ENCODE data around the gene LGALS4.
"Not testable (repeated sequence)": the region's sequence is repeated elsewhere in the genome, so short reads cannot be mapped to it uniquely, and the experiment has no call there.

Gene LGALS4

DNA sequence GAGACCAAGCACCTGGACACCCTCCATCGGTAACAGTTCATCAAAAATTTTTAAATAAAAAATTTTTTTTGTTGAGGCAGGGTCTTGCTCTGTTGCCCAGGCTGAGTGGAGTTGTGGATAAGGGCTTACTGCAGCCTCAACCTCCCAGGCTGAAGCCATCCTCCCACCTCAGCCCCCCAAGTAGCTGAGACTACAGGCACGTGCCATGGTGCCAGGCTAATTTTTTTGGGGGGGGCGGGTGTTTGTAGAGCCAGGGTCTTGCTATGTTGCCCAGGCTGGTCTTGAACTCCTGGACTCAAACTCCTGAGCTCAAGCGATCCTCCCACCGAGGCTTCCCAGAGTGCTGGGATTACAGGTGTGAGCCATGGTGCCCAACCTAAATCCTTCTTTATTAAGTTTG lies 19.1 kb downstream of the LGALS4 start:
- Histone ChIP-seq H3K27ac (ENCODE audit: insufficient read depth, low read depth, low read length, poor library complexity, severe bottlenecking) (no peak overlapping the region), H3K36me3 (ENCODE audit: control insufficient read depth, insufficient read depth, low read length) (no peaks in the 10 kb centered on the region), H3K27me3 (ENCODE audit: control insufficient read depth, insufficient read depth, low read length, poor library complexity, severe bottlenecking) (no peaks in the 10 kb centered on the region), H3K4me3 (ENCODE audit: insufficient read depth, low read depth, low read length) (no peak overlapping the region), H3K9me3 (ENCODE audit: control insufficient read depth, low read length) (no peaks in the 10 kb centered on the region), H3K4me1 (ENCODE audit: control insufficient read depth, insufficient read depth, low read length) (no peaks in the 10 kb centered on the region)
- 91 to 96% methylated on average over 4 to 5 of the region's 5 CpGs for WGBS, 2 experiments

DNA sequence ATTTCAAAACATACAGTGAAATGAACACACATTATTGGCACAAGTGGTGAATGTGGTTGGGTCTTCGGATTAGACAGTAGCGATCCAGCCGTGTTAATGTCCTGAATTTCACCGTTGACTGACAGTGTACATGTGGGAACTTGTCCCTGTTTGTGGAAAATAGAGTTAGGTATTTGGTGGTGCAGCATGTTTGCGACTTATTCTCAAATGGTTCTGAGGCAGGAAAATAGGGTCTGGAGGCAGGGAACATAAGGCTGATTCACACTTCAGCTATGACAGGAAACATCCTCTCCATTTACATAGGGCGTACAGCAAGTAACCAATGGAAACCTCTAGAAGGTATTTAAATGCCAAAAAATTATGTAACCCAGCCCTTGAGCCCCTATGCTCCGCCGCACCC lies 19.6 kb downstream of the LGALS4 start:
- no peaks in the 10 kb centered on the region for H3K27me3 ChIP-seq (ENCODE audit: control insufficient read depth, insufficient read depth, low read length, poor library complexity, severe bottlenecking)
- no peak overlapping the region for H3K4me3 ChIP-seq (ENCODE audit: insufficient read depth, low read depth, low read length)
- WGBS, 2 experiments, result 82 to 84% methylated on average over 8 of the region's 8 CpGs
- no peaks in the 10 kb centered on the region for H3K9me3 ChIP-seq (ENCODE audit: control insufficient read depth, low read length)
- no peaks in the 10 kb centered on the region for H3K4me1 ChIP-seq (ENCODE audit: control insufficient read depth, insufficient read depth, low read length)
- H3K27ac ChIP-seq (ENCODE audit: insufficient read depth, low read depth, low read length, poor library complexity, severe bottlenecking), result no peak overlapping the region
- H3K36me3 ChIP-seq (ENCODE audit: control insufficient read depth, insufficient read depth, low read length), result no peaks in the 10 kb centered on the region

DNA sequence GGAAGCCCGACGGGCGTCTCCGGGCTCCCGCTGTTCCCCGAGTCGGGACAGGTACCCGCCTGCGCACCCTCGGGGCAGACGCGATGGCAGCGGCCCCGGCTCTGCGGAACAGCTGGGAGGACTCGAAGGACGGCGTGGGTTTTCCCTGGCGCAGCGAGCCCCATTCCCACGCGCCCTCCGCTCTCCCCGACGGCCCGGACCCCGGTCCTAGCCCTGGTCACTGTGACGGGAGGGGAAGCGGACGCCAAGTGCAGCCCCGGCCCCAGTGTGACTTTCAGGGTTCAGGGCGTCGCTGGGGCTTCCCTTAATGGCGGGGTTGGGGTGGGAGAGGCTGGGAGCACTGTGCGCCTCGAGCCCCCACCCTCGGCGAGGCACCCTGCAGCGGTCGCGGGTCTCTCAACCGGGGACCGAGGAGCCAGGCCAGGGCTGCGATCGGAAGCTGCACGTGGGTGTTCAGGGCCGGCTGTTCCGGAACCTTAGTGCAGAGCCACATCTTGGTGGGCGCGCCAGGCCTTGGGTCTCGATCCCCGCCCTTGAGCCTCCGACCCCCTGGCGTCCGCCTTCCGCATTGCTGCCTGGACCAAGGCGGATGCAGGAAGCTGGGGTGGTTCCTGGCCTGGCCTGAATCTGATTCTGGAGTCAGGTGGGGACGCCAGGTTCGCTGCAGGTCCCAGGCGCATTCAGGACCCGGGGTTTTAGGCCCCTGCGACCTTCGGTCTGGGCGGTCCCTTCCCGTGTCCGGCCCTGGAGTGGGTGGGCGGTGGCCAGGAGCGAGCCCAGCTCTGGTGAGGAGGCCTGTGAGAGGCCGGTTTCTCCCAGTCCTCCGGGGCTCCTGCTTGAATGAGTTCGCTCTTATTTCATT lies 20.3 kb downstream of the LGALS4 start:
- Histone ChIP-seq H3K4me1 (ENCODE audit: control insufficient read depth, insufficient read depth, low read length) (no peaks in the 10 kb centered on the region), H3K36me3 (ENCODE audit: control insufficient read depth, insufficient read depth, low read length) (no peaks in the 10 kb centered on the region), H3K4me3 (ENCODE audit: insufficient read depth, low read depth, low read length) (no peak overlapping the region), H3K27me3 (ENCODE audit: control insufficient read depth, insufficient read depth, low read length, poor library complexity, severe bottlenecking) (no peaks in the 10 kb centered on the region), H3K9me3 (ENCODE audit: control insufficient read depth, low read length) (no peaks in the 10 kb centered on the region), H3K27ac (ENCODE audit: insufficient read depth, low read depth, low read length, poor library complexity, severe bottlenecking) (no peak overlapping the region)
- 80 to 87% methylated on average over 63 to 65 of the region's 71 CpGs for WGBS, 2 experiments

DNA sequence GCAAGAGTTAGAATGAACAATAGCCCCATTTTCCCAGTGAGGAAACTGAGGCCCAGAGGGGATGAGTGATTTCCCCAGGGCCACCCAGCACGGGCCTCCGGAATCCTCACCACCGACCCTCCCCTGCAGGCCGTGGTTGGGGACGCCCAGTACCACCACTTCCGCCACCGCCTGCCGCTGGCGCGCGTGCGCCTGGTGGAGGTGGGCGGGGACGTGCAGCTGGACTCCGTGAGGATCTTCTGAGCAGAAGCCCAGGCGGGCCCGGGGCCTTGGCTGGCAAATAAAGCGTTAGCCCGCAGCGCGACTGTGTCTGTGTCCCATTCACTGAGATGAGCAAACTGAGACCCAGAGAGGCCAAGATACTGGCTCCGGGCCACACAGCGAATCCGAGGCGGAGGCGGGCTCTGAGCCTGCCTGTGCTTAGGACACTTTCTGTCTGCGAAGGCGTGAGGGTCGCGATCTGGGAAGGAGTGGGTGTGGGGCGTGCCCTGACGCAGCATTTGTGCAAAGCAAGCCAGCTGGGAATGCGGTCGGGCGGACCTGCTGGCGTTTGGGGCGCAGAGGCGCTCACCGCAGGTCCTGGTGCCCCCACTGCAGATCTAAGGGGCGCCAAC lies 21.2 kb downstream of the LGALS4 start:
- not testable (repeated sequence) for H3K4me3 ChIP-seq (ENCODE audit: insufficient read depth, low read depth, low read length); H3K36me3 ChIP-seq (ENCODE audit: control insufficient read depth, insufficient read depth, low read length); H3K9me3 ChIP-seq (ENCODE audit: control insufficient read depth, low read length); H3K27ac ChIP-seq (ENCODE audit: insufficient read depth, low read depth, low read length, poor library complexity, severe bottlenecking); H3K4me1 ChIP-seq (ENCODE audit: control insufficient read depth, insufficient read depth, low read length); H3K27me3 ChIP-seq (ENCODE audit: control insufficient read depth, insufficient read depth, low read length, poor library complexity, severe bottlenecking)
- WGBS, 2 experiments, result no CpG with 5 or more reads among the region's 40 CpGs

DNA sequence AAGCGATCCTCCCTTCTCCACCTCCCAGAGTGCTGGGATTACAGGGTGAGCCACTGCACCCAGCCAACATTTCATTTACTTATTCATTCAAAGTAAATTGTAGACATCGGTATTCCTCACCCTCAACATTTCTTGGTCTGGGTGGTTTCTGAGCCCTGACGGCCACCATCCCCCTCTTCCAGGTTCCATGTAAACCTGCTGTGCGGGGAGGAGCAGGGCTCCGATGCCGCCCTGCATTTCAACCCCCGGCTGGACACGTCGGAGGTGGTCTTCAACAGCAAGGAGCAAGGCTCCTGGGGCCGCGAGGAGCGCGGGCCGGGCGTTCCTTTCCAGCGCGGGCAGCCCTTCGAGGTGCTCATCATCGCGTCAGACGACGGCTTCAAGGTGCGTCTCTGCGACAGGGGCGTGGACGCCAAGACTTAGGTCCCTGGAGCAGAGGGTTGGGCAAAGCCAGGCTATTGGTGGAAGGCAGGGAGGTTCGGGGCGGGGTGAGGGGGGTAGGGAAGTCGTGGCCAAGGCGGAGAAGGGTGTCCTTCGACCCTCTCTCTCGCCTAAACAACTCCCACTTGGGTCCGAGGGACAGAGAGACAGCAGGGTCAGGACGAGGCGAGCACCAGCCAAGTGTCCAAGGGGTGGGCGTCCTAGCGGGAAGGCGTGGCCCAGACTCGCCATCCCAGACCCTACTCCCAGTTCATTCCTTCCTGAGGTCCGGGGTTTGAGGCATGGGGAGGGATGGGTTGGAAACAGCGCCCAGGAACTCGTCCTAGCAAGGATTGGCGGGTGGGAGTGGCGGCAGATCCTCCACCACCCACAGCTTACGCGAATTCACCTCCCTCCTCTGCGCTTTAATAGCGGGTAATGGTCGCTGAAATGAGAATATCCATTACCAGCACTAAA lies 22.0 kb downstream of the LGALS4 start:
- not testable (repeated sequence) for H3K27ac ChIP-seq (ENCODE audit: insufficient read depth, low read depth, low read length, poor library complexity, severe bottlenecking); H3K4me1 ChIP-seq (ENCODE audit: control insufficient read depth, insufficient read depth, low read length); H3K9me3 ChIP-seq (ENCODE audit: control insufficient read depth, low read length); H3K36me3 ChIP-seq (ENCODE audit: control insufficient read depth, insufficient read depth, low read length); H3K4me3 ChIP-seq (ENCODE audit: insufficient read depth, low read depth, low read length); H3K27me3 ChIP-seq (ENCODE audit: control insufficient read depth, insufficient read depth, low read length, poor library complexity, severe bottlenecking)
- WGBS, 2 experiments, result 76 to 87% methylated on average over 9 to 13 of the region's 49 CpGs

DNA sequence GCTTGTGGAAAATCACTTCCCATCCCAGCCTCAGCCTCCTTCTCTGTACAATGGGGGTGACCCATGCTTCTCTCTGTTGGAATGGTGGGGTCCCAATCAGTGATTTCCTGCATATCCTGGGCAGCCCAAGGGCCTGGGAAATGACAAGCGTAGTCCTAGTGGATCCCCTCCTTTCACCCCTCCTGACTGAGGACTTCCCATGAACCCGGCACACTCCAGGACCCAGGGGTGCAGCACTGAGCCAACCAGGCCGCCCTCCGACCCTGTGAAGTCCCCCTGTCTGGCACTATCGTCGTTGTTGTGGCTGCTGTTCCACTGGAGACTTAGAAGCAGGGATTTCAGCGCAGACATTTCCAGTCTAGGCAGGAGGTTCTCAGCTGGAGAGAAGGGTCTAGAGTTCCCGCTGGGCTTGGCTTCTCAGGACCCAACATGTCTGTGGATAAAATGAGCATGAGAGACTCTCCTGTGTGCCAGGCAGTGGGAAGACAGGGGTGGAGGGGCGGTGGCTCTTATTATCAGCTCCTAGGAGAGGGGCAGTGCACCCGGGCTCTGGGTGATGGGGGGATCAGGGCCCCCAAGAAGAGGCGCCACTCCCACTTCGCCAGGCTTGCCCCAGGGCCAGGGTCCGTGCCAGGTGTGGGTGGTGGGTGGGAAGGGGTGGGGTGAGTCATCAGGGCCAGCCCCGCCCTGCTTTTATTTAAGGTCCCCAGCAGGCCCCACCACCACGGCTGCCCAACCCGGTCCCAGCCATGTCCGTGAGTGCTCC lies 24.1 kb downstream of the LGALS4 start, which contains the start of gene LGALS7B:
Gene LGALS7B, plus strand, starts transcription at position 723 of the 766 bp plus-strand sequence. Its CDS starts 27 bp downstream, at position 750.
- Histone ChIP-seq H3K27ac (ENCODE audit: insufficient read depth, low read depth, low read length, poor library complexity, severe bottlenecking) (no peak within 1 kb of the TSS), H3K27me3 (ENCODE audit: control insufficient read depth, insufficient read depth, low read length, poor library complexity, severe bottlenecking) (no peaks in the 10 kb centered on the region), H3K9me3 (ENCODE audit: control insufficient read depth, low read length) (no peaks in the 10 kb centered on the region), H3K4me3 (ENCODE audit: insufficient read depth, low read depth, low read length) (no peak within 1 kb of the TSS), H3K4me1 (ENCODE audit: control insufficient read depth, insufficient read depth, low read length) (no peaks in the 10 kb centered on the region), H3K36me3 (ENCODE audit: control insufficient read depth, insufficient read depth, low read length) (no peaks in the 10 kb centered on the region)
- WGBS, 2 experiments, result 78 to 80% methylated on average over 9 to 10 of the region's 17 CpGs

DNA sequence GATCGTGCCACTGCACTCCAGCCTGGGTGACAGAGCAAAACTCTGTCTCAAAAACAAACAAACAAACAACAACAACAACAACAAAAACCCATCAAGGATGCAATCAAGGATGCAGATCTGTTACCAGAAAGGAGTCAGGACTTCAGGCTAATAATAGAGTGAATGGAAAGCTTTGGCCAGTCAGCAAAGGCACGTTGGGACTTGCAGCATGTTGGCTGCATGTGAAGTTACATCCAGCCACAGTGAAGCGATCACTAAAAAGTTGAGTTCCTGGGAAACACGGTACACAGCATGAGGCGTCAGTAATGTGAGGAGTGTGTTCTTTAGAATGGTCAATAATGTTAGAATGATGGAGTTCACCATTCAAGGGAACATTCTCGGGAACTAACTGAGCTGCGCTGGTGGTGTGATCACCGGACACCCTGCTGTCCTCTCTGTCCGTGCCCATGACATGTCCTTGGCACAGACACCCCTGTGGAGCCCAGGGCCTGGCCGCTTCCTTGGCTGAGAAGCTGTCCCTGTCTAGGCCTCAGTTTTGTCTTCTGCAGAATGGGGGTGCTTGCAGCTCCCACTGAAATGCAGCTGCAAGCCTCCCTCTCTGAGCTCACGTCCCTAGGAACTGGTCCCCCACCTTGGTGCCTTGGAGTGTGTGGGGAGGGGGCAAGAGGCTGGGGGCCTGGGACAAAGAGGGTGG lies 26.0 kb downstream of the LGALS4 start:
- H3K4me1 ChIP-seq (ENCODE audit: control insufficient read depth, insufficient read depth, low read length), result no peaks in the 10 kb centered on the region
- H3K4me3 ChIP-seq (ENCODE audit: insufficient read depth, low read depth, low read length), result no peak overlapping the region
- WGBS, 2 experiments, result 90% methylated on average over 11 of the region's 11 CpGs
- H3K9me3 ChIP-seq (ENCODE audit: control insufficient read depth, low read length), result no peaks in the 10 kb centered on the region
- H3K27me3 ChIP-seq (ENCODE audit: control insufficient read depth, insufficient read depth, low read length, poor library complexity, severe bottlenecking), result no peaks in the 10 kb centered on the region
- H3K36me3 ChIP-seq (ENCODE audit: control insufficient read depth, insufficient read depth, low read length), result no peaks in the 10 kb centered on the region
- H3K27ac ChIP-seq (ENCODE audit: insufficient read depth, low read depth, low read length, poor library complexity, severe bottlenecking), result no peak overlapping the region

DNA sequence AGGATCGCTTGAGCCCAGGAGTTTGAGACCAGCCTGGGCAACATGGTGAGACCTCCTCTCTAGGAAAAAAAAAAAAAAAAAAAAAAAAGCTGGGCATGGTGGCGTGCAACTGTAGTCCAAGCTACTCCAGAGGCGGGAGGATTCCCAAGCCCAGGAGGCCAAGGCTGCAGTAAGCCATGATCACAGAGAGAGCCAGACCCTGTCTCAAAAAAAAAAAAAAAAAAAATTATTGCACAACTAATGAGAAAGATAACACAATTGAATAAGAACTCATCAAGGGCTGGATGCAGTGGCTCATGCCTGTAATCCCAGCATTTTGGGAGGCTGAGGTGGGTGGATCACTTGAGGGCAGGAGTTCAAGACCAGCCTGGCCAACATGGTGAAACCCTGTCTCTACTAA lies 26.7 kb downstream of the LGALS4 start:
- H3K27me3 ChIP-seq (ENCODE audit: control insufficient read depth, insufficient read depth, low read length, poor library complexity, severe bottlenecking); H3K4me1 ChIP-seq (ENCODE audit: control insufficient read depth, insufficient read depth, low read length); H3K9me3 ChIP-seq (ENCODE audit: control insufficient read depth, low read length); H3K4me3 ChIP-seq (ENCODE audit: insufficient read depth, low read depth, low read length); H3K36me3 ChIP-seq (ENCODE audit: control insufficient read depth, insufficient read depth, low read length); H3K27ac ChIP-seq (ENCODE audit: insufficient read depth, low read depth, low read length, poor library complexity, severe bottlenecking): not testable (repeated sequence)
- WGBS, 2 experiments, result 91 to 94% methylated on average over 3 of the region's 3 CpGs

DNA sequence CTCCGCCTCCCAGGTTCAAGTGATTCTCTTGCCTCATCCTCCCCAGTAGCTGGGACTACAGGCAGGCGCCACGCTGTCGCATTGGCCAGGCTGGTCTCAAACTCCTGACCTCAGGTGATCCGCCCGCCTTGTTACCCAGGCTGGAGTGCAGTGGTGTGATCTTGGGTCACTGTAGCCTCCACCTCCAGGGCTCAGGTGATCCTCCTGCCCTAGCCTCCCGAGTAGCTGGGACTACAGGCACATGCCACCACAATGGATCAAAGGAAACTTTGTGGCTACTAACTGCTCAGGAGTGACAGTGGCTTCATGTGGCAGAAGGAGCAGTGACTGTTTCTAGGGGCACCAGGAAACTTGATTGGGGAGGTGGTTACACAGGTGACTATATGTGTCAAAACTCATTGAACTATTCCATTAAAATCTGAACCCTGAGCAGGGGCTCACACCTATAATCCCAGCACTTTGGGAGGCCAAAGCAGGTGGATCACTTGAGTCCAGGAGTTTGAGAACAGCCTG lies 27.5 kb downstream of the LGALS4 start:
- H3K9me3 ChIP-seq (ENCODE audit: control insufficient read depth, low read length), result no peaks in the 10 kb centered on the region
- no peak overlapping the region for H3K27ac ChIP-seq (ENCODE audit: insufficient read depth, low read depth, low read length, poor library complexity, severe bottlenecking)
- 88 to 94% methylated on average over 7 of the region's 7 CpGs for WGBS, 2 experiments
- no peaks in the 10 kb centered on the region for H3K36me3 ChIP-seq (ENCODE audit: control insufficient read depth, insufficient read depth, low read length)
- no peaks in the 10 kb centered on the region for H3K4me1 ChIP-seq (ENCODE audit: control insufficient read depth, insufficient read depth, low read length)
- H3K4me3 ChIP-seq (ENCODE audit: insufficient read depth, low read depth, low read length), result no peak overlapping the region
- H3K27me3 ChIP-seq (ENCODE audit: control insufficient read depth, insufficient read depth, low read length, poor library complexity, severe bottlenecking), result no peaks in the 10 kb centered on the region
